SU-DHL-6 (cell line): ENCODE measurements around the gene ZNF81.

Source experiments
- EZH2phosphoT487 ChIP-seq: fragments of 200-600 bp; sonication (generic), shearing (Covaris generic); conservative IDR thresholded peaks from 2 replicates; pipeline ENCODE4 v1.6.1; 2018; ENCODE audit warnings: mild to moderate bottlenecking, antibody characterized with exemption, low read length, moderate library complexity, mixed read lengths
- TF ChIP-seq, protein P1 (sequence below): fragments of 200-600 bp; sonication (generic); IDR thresholded peaks from one replicate; pipeline ENCODE4 v1.5.1; 2017; ENCODE audit warnings: antibody characterized with exemption, mild to moderate bottlenecking, low read length, moderate library complexity; ENCODE audit not compliant: insufficient read depth, poor library complexity, severe bottlenecking

DNA sequence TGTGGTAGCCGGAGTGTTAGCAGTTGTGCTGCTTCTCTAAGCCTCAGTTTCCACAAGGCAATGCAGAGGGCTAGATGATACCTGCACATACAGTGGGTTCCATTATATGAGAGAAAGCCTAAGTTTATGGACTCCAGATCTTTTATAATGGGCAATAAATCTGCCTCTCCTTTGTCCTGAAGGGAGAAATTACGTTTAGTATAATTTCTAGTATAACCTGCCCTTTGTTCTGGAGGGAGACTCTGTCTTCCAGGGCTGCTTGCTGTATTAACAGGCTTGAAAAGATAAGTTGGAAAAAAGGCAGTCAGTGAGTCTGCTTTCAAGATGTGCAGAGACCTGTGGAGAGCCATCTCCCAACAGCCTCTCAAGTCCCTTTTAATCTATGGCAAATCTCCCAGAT is 42.8 kb downstream of the ZNF81 start:
- TF ChIP-seq, protein P1, sequence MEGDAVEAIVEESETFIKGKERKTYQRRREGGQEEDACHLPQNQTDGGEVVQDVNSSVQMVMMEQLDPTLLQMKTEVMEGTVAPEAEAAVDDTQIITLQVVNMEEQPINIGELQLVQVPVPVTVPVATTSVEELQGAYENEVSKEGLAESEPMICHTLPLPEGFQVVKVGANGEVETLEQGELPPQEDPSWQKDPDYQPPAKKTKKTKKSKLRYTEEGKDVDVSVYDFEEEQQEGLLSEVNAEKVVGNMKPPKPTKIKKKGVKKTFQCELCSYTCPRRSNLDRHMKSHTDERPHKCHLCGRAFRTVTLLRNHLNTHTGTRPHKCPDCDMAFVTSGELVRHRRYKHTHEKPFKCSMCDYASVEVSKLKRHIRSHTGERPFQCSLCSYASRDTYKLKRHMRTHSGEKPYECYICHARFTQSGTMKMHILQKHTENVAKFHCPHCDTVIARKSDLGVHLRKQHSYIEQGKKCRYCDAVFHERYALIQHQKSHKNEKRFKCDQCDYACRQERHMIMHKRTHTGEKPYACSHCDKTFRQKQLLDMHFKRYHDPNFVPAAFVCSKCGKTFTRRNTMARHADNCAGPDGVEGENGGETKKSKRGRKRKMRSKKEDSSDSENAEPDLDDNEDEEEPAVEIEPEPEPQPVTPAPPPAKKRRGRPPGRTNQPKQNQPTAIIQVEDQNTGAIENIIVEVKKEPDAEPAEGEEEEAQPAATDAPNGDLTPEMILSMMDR, result no peak
- TF ChIP-seq EZH2phosphoT487, result no peak
